PC-9 (cell line): ENCODE measurements around the gene SPOCK3. TPM values are rescaled to one million over a fixed set of nuclear protein-coding genes. Genes with fewer than 3 reads are reported as not detected.

Source experiments
- BruUV-seq: library from RNA; stranded (reverse); fragments of 400-500 nt; replicated peaks from 2 replicates; lab custom pipeline; 2021; lab: Mats Ljungman, UMichigan
- CTCF ChIA-PET: fragments of 300-600 bp; sonication (Branson Sonifier 250); formaldehyde crosslinking; loops from one replicate; lab custom pipeline; 2022; ENCODE audit warnings: antibody characterized with exemption; lab: Charles Lee
- POLR2A ChIA-PET: fragments of 300-600 bp; sonication (Branson Sonifier 250); formaldehyde crosslinking; loops from one replicate; lab custom pipeline; 2022; ENCODE audit warnings: antibody characterized with exemption; ENCODE audit not compliant: unreplicated experiment; lab: Charles Lee
- DNase-seq, 2 experiments: peaks; one replicate each; pipeline versions ENCODE4 v3.0.0 to v3.0.0-alpha.2; 2015 to 2022; ENCODE audit warnings: mixed read lengths in 1 of 2
- H2AFZ ChIP-seq: fragments of 200-600 bp; sonication (generic); 2 replicates; pipeline ENCODE4 v1.8.1; 2017; ENCODE audit warnings: antibody characterized with exemption
- H3F3A ChIP-seq: fragments of 200-600 bp; sonication (generic); 2 replicates; pipeline ENCODE4 v1.8.1; 2017; ENCODE audit warnings: antibody characterized with exemption, mild to moderate bottlenecking, low read depth; ENCODE audit not compliant: insufficient read depth
- H3K27ac ChIP-seq: fragments of 200-600 bp; sonication (generic); 2 replicates; pipeline ENCODE4 v1.6.1; 2016; ENCODE audit warnings: mixed run types
- H3K27me3 ChIP-seq: fragments of 200-600 bp; sonication (generic); 2 replicates; pipeline ENCODE4 v1.6.1; 2016; ENCODE audit warnings: low read depth, mixed run types; ENCODE audit not compliant: insufficient read depth
- H3K36me3 ChIP-seq: fragments of 200-600 bp; sonication (generic); 2 replicates; pipeline ENCODE4 v1.6.1; 2016; ENCODE audit warnings: low read depth, mixed run types
- H3K4me1 ChIP-seq: fragments of 200-600 bp; sonication (generic); replicated peaks from 2 replicates; pipeline ENCODE4 v1.6.1; 2016; ENCODE audit warnings: mixed run types; ENCODE audit not compliant: insufficient read depth
- H3K4me2 ChIP-seq: fragments of 200-600 bp; sonication (generic); 2 replicates; pipeline ENCODE4 v1.6.1; 2017; ENCODE audit warnings: mixed run types
- H3K4me3 ChIP-seq: fragments of 200-600 bp; sonication (generic); 2 replicates; pipeline ENCODE4 v1.6.1; 2016; ENCODE audit warnings: mixed run types
- H3K79me2 ChIP-seq: fragments of 200-600 bp; sonication (generic); 2 replicates; pipeline ENCODE4 v1.6.1; 2017; ENCODE audit warnings: low read depth, mixed run types
- H3K9me2 ChIP-seq: fragments of 200-600 bp; sonication (generic); 2 replicates; pipeline ENCODE4 v1.8.1; 2017; ENCODE audit warnings: mild to moderate bottlenecking; ENCODE audit not compliant: insufficient read depth
- H3K9me3 ChIP-seq: fragments of 200-600 bp; sonication (generic); 2 replicates; pipeline ENCODE4 v1.8.1; 2016; ENCODE audit warnings: low read depth; ENCODE audit not compliant: insufficient read depth
- H4K20me1 ChIP-seq: fragments of 200-600 bp; sonication (generic); 2 replicates; pipeline ENCODE4 v1.8.1; 2017; ENCODE audit not compliant: insufficient read depth
- CTCF ChIP-seq: fragments of 200-600 bp; sonication (generic); conservative IDR thresholded peaks from 2 replicates; pipeline ENCODE4 v1.6.1; 2017; ENCODE audit warnings: mixed run types, antibody characterized with exemption, mild to moderate bottlenecking, moderate library complexity
- EZH2 ChIP-seq: fragments of 200-600 bp; sonication (generic); IDR thresholded peaks from 2 replicates; pipeline ENCODE4 v1.8.0; 2017; ENCODE audit warnings: antibody characterized with exemption, low read depth
- intact Hi-C: fragments of 100-400 bp; cut with micrococcal nuclease; formaldehyde crosslinking; loops from one replicate; pipeline ENCODE4 v1.10.0; 2022; ENCODE audit not compliant: unreplicated experiment
- total RNA-seq: library from RNA; stranded (reverse); gene quantifications from 2 replicates; pipeline ENCODE4 v1.2.3, GENCODE V29; 2021

The SPOCK3 gene
- total RNA-seq, 1 experiment from 2014 or later: not detected

- POLR2A ChIA-PET: interaction anchor here (0.6 kb wide), 1 partner anchor 23 kb away, joined by 3 read pairs; no protein-coding TSS in a partner anchor
- no peaks in the 10 kb centered on the region for H4K20me1 ChIP-seq
- no peaks in the 10 kb centered on the region for H3F3A ChIP-seq
- no peak overlapping the region for H3K4me2 ChIP-seq
- CTCF ChIA-PET: no interaction called here
- no peak overlapping the region for H3K4me3 ChIP-seq
- no peaks in the 10 kb centered on the region for H3K36me3 ChIP-seq
- intact Hi-C loops: no loop called here
- no peak overlapping the region for H3K27ac ChIP-seq
- no peaks in the 10 kb centered on the region for H3K79me2 ChIP-seq
- no peak overlapping the region for H2AFZ ChIP-seq
- no peaks in the 10 kb centered on the region for H3K9me2 ChIP-seq
- TF ChIP-seq CTCF (no peak), EZH2 (no peak)
- DNase-seq: no peak
- no peaks in the 10 kb centered on the region for H3K4me1 ChIP-seq
- no TSS peak for BruUV-seq
- H3K27me3 ChIP-seq: no peaks in the 10 kb centered on the region
- H3K9me3 ChIP-seq: no peaks in the 10 kb centered on the region
Measured at GRCh38 chr4:167031534-167032156, 202.6 kb downstream of the SPOCK3 start.

GRCh38 chr4:167028976-167029375 is 205.3 kb downstream of the SPOCK3 start:
- ChIA-PET POLR2A (no interaction called here), CTCF (no interaction called here)
- Histone ChIP-seq H3K4me3 (no peak overlapping the region), H3K27ac (no peak overlapping the region), H3F3A (no peaks in the 10 kb centered on the region), H3K36me3 (no peaks in the 10 kb centered on the region), H4K20me1 (no peaks in the 10 kb centered on the region), H3K4me1 (no peaks in the 10 kb centered on the region), H3K27me3 (no peaks in the 10 kb centered on the region), H3K4me2 (no peak overlapping the region), H3K79me2 (no peaks in the 10 kb centered on the region), H3K9me2 (no peaks in the 10 kb centered on the region), H3K9me3 (no peaks in the 10 kb centered on the region), H2AFZ (no peak overlapping the region)
- no peak for DNase-seq
- no peak for TF ChIP-seq CTCF
- no peak for TF ChIP-seq EZH2
- intact Hi-C loops: no loop called here
- no TSS peak for BruUV-seq

DNA sequence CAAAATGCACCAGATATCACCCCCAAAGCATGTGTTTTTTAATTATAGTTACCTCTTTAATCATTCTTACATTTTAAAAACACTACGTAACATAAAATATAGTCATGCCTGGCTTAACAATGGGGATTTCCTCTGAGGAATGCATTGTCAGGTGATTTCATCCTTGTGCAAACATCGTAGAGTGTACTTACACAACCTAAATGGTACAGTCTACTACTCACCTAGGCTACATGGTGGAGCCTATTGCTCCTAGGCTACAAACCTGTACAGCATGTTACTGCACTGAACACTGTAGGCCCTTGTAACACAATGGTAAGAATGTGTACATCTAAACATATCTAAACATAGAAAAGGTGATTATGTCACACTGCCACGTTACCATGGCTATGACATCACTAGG is 208.6 kb downstream of the SPOCK3 start:
- DNase-seq: no peak

More for the DNA sequence above, 208.6 kb downstream of the SPOCK3 start:
- no peaks in the 10 kb centered on the region for H3K4me1 ChIP-seq
- no peak overlapping the region for H3K4me3 ChIP-seq
- intact Hi-C loops: no loop called here
- H3K4me2 ChIP-seq: no peak overlapping the region
- H3K79me2 ChIP-seq: no peaks in the 10 kb centered on the region
- POLR2A ChIA-PET: interaction anchor here (0.7 kb wide), 1 partner anchor 1240 kb away, joined by 3 read pairs; no protein-coding TSS in a partner anchor
- CTCF ChIA-PET: no interaction called here
- no peak overlapping the region for H2AFZ ChIP-seq
- H3K27ac ChIP-seq: no peak overlapping the region
- no TSS peak for BruUV-seq
- no peaks in the 10 kb centered on the region for H3K9me2 ChIP-seq
- no peak for TF ChIP-seq EZH2
- TF ChIP-seq CTCF: no peak
- no peaks in the 10 kb centered on the region for H3K9me3 ChIP-seq
- no peaks in the 10 kb centered on the region for H3K36me3 ChIP-seq
- no peaks in the 10 kb centered on the region for H4K20me1 ChIP-seq
- no peaks in the 10 kb centered on the region for H3F3A ChIP-seq
- H3K27me3 ChIP-seq: no peaks in the 10 kb centered on the region
